HG03175 (cell line): Measurements from ENCODE around the gene CHRM2.

ENCODE experiments used
- ATAC-seq: cut with Tn5 transposase; IDR thresholded peaks from one replicate; pipeline ENCODE4 v1.9.1; 2021; ENCODE audit warnings: mild to moderate bottlenecking, moderate library complexity; ENCODE audit not compliant: unreplicated experiment

CHRM2 gene

DNA sequence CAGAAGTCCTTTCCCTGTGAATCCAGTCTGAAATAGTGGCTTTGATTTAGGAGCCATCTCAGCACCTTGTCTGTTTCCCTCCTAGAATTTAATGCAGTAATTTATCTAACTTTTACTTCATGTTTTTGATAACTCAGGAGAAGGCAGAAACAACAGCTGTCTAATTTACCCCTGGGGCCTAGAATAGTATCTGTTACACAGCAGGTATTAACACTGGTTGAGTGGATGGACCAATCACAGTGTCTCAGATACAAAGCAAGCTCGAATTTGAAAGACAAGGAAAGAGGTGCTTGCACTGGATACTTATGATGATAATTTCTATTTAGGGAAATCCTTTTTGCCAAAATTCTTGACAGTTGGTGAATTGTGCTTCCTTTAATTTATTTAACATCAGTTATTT, 23.4 kb downstream of the CHRM2 start:
- ATAC-seq = no peak

DNA sequence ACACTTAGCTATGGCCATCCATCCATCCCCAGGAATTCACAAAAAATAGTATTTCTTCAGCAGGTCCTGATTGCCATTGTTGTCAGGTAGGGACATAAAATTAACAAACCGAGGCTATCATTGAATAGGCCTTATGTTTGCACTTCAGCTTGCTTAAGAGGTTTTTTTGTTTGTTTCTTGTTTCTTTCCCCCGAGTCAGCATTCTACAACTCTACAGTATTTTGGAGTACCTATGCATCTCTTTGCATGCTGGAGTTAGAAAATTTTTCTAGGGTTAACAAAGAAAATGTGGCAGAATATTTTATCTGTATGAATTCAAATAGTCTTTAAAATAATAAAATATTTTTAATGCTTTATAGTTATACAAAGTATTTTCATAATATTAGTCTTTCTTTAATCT, 26.3 kb downstream of the CHRM2 start:
- no peak for ATAC-seq

DNA sequence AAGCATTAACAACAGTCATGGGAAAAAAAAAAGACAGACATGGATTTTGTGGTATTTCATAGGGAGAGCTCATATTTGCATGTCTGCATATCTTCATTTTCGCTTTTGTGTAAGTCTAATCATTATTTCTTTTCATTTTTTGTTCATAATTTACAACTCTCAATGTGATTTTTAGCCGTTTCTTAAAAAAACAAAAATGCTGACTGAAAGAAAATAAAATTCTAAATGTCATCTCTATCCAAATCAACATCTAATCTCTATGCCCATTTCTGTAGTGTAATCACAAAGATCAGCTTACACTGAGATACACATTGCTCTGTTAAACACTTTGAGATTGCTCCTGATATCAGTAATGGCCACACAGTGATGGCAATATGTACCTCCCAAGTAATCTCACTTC, 29.2 kb downstream of the CHRM2 start:
- ATAC-seq = no peak

DNA sequence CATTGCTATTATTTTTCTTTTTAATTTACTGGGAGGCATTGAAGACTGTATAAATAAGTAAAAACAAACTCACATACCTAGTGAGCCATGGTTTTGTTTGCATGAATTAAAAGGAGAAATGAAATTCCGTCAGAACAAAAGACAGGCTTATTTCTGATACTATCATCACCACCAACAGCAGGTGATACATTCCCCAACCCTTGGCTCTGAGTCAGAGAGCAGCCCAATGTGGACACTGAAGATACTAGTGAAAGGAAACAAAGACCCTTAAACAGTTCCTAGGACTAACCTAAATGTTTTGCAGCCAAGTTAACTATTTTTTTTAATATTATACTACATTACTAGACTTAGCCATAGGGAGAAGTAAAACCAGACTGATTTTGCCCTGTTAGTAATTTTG, 31.6 kb downstream of the CHRM2 start:
- no peak for ATAC-seq

GRCh38 chr7:136910771-136911170, 42.3 kb downstream of the CHRM2 start:
- no peak for ATAC-seq

DNA sequence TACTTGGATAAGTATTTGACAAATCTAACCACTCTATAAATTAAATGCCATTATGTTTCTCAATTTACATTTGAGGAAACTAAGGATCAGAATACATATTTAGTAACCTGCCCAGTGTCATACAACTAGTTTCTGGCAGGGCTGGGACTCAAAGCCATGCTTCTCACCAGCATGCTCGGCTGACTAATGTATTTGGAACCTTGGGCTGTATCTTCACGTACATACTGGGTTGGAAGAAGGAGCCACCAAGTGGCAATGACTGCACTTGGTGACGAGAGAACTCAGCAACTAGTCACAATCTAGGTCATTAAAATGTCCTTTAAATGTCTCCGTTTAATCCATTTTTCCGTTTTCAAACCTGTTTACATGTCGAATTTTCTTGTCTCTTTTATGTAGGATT, 42.9 kb downstream of the CHRM2 start:
- ATAC-seq = no peak

GRCh38 chr7:136912339-136912738, 43.9 kb downstream of the CHRM2 start:
- ATAC-seq = no peak

- ATAC-seq = no peak
Observed at GRCh38 chr7:136914016-136914415, 45.6 kb downstream of the CHRM2 start.

DNA sequence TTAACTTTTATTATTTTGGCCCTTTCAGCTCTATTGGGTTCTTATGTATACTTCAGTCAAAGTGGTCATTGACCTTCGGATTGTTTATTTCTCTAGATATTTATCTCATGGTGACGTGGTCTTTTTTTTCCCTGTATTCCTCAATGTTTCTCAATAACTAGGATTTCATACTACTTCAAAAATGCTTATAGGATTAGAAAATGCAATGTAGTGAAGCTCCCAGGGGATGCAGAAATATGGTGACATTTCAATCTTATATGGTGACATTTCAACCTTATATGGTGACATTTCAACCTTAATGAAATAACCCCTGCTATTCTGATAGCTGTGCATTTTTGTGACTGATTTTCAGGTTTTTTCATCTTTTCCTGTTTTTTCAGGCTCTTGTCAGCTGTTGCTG, 51.4 kb downstream of the CHRM2 start:
- no peak for ATAC-seq

- no peak for ATAC-seq
Observed at GRCh38 chr7:136923111-136923667, 54.7 kb downstream of the CHRM2 start.

DNA sequence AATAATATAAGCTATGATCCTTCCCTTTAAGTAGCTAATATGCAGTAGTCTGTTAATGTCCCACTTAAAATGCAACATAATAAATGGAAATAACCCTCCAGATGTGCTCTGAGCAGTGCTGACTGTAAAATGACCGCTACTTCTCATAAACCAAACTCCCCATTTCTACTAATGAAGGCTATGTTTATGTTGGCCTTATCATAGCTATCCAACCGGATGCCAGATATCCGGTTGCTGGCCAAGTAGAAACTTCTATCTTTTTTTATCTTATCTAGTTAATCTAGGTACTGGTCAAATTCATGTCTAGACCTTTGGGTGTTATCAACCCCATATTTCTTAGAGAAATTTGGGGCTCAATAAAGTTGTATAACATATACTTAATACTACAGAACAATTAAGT, 56.6 kb downstream of the CHRM2 start:
- ATAC-seq = no peak

GRCh38 chr7:136925556-136925955, 57.1 kb downstream of the CHRM2 start:
- no peak for ATAC-seq

DNA sequence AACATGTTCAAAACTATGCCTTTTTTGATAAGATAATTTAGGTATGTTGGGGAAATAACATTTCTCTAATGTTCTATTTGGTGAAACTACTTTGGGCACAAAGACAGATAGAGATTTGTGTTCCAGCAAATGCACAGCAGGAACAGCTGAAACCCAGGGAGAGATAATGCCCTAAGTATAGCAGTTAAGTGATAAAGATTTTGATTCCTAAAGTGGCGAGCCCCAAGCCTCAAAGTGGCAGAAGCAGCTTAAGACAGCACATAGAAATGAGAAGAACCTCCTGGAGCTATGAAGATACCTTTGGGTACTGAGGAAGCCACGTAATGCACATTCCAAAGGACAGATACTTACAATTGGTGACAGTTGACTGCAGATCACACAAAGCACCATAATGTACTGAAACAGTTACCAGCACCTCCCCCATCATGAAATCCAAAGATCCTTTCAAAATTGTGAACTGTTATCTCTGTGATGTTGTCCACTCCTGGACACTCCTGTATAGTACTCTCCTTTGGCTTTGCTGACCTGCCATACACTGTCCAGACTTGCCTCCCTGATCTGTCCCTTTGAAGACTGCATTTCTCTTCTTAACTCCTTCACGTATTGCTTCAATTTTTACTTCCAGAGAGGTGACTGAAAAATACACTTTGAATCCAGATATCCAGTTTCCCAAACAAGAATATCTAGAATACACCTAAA, 62.9 kb downstream of the CHRM2 start:
- ATAC-seq = no peak

DNA sequence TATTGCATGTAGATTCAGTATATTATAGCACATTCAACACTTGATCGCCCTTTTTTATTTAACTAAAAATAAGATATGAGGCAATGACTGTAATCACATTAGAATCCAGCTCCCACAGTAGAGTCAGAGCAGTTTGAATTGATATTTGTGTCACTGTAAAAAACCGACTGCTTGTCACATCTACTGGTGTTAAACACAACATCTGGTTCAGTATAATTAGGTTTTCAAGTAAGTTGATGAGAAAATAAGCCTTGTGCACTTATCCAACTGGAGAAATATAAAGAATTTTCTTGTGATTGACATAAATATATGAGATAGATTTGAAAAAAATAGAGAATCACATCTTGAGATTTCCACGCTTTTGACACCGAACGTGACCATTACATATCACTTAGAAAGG, 69.0 kb downstream of the CHRM2 start:
- ATAC-seq = no peak

- no peak for ATAC-seq
Observed at GRCh38 chr7:136938476-136938875, 70.0 kb downstream of the CHRM2 start.

- no peak for ATAC-seq
Observed at GRCh38 chr7:136940122-136940521, 71.7 kb downstream of the CHRM2 start.

DNA sequence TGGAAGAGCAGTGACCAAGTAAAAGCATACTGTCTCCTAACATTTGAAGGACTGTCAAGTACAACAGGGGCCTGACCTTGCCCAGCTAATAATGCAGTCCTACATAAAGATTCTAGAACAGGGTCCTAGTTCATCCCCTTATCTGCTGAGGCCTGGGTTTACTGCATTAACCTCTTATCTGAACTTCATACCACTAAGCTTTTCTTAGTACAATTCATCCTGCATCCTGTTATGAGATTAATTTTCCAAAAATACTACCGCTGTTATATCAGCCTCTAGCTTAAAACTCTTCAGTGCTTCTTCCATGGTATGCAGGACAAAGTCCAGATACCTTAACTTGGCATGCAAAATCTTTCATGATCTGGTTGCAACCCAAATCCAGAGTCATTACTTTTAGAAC, 72.5 kb downstream of the CHRM2 start:
- ATAC-seq = no peak

DNA sequence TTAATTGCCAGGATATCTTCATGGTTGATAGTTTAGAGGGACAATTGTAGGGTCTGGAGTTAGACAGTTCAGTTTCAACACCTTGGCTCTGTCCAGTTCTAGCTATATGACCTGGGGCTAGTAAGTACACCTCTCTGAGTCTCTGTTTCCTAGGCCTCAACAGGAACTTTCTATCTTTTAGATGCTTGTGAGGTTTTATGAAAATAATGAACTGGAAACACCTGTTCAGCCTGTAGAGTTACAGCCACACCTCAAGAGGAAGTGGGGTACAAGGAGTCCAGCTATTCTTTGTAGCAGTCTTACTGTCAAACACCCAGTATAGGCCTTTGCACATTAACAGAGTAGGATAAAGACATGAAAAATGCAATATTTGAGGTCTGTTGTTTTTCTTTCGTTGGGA, 73.4 kb downstream of the CHRM2 start:
- no peak for ATAC-seq

DNA sequence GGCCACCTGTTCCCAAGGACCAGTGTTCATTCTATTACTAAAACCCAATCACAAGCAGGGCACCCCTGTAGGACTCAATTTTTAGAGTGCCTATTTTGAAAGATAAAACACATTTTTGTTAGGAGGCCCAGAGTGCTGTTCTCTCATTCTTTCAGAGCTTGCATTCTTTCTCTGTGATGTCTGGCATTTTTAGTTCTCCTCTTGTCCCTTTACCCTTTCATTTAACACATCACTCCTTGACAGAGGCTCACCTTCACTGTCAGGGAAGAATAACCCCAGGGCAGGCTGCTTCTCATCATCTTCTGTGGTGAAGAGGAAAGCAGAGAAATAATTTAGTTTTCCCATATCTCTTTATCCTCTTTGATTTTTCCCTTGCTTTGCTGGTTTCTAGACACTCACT, 73.9 kb downstream of the CHRM2 start:
- no peak for ATAC-seq

DNA sequence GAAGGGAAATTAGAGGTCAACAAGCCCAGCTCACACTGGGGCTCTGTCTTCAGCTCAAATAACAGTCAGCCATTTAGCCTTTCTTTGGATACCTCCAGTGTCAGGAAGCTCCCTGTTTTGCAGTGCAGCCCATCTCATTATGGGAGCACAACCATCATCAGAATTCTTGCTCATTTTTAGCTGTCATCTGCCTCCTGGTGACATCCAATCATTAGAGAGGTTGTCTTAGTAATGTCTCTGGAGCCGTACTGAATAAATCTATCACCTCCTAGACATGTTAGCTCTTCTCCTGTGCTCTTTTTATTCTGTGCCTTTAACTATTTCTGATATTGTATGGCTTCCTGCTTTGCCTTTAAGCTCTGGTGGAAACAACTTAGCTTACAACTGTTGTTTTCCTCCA, 74.5 kb downstream of the CHRM2 start:
- ATAC-seq = no peak

DNA sequence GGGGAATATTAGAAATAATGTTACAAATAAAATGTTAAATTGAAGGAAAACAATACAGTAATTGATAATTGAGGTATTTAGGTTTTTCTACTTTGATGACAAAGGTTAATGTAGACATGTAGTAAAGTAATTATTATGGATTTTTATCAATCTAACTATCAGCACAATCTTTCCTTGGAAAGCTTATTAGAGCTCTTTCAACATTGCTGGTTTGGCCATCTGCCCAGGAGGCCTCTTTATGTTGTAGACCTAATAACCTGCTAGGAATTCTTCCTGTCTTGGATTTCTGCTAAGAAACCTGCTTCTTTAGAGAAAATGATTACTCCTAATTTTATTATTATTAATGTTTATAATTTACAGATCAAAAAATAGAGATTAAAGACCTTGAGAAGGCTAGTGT, 78.9 kb downstream of the CHRM2 start:
- no peak for ATAC-seq

GRCh38 chr7:136950331-136950730, 81.9 kb downstream of the CHRM2 start:
- ATAC-seq = no peak

DNA sequence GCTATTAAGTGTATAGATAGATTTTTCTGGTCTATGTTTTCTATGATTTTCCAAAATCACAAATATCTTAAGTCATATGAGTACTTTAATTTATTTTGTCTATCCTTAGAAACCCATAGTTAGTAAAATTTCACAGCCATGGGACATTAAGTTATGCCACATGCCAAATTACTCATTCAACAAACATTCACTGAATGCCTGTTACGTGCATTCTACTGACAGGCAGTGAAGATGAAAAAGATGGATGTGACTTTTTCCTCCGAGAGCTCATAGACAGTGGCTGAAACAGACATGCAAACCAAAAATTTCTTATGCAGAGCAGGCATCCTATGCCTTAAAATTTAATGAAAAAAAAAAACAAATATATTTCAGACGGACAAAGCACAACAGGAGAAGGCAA, 84.9 kb downstream of the CHRM2 start:
- ATAC-seq = no peak
